DOHH2 (cell line): ENCODE data around the gene DHRS7C.
A peak's percentile ranks its signal among the peaks of the same experiment; 100 is the strongest.

ENCODE experiments used
- H3F3A ChIP-seq: fragments of 200-600 bp; sonication (generic), shearing (Covaris generic); 2 replicates; pipeline ENCODE4 v1.6.0; 2016; ENCODE audit warnings: antibody characterized with exemption, mild to moderate bottlenecking; ENCODE audit not compliant: control insufficient read depth, insufficient read depth
- H3K27ac ChIP-seq: fragments of 200-600 bp; sonication (generic); 2 replicates; pipeline ENCODE4 v1.5.1; 2014; ENCODE audit warnings: low read depth, mild to moderate bottlenecking, low read length, moderate library complexity
- H3K27me3 ChIP-seq: fragments of 200-600 bp; sonication (generic); 2 replicates; pipeline ENCODE4 v1.6.1; 2014; ENCODE audit warnings: mild to moderate bottlenecking, low read length, mixed read lengths; ENCODE audit not compliant: control insufficient read depth
- H3K36me3 ChIP-seq: fragments of 200-600 bp; sonication (generic); 2 replicates; pipeline ENCODE4 v1.6.1; 2014; ENCODE audit warnings: mild to moderate bottlenecking, low read length, moderate library complexity, mixed read lengths; ENCODE audit not compliant: control insufficient read depth
- H3K4me1 ChIP-seq: fragments of 200-600 bp; sonication (generic); 2 replicates; pipeline ENCODE4 v1.6.1; 2014; ENCODE audit warnings: mild to moderate bottlenecking, low read length, mixed read lengths; ENCODE audit not compliant: control insufficient read depth
- H3K4me2 ChIP-seq: fragments of 200-600 bp; sonication (generic); 2 replicates; pipeline ENCODE4 v1.6.0; 2014; ENCODE audit warnings: mild to moderate bottlenecking, low read length, moderate library complexity
- H3K4me3 ChIP-seq: fragments of 200-600 bp; sonication (generic); 2 replicates; pipeline ENCODE4 v1.5.1; 2014; ENCODE audit warnings: mild to moderate bottlenecking, low read length, mixed read lengths
- H3K79me2 ChIP-seq: fragments of 200-600 bp; sonication (generic); 2 replicates; pipeline ENCODE4 v1.6.1; 2014; ENCODE audit warnings: mild to moderate bottlenecking, low read length, mixed read lengths; ENCODE audit not compliant: control insufficient read depth
- H3K9me2 ChIP-seq: fragments of 200-600 bp; sonication (generic); replicated peaks from 2 replicates; pipeline ENCODE4 v1.6.1; 2014; ENCODE audit warnings: mild to moderate bottlenecking, low read length, mixed read lengths; ENCODE audit not compliant: control insufficient read depth
- H3K9me3 ChIP-seq: fragments of 200-600 bp; sonication (generic); 2 replicates; pipeline ENCODE4 v1.6.1; 2014; ENCODE audit warnings: antibody characterized with exemption, low read length, mixed read lengths; ENCODE audit not compliant: control insufficient read depth, insufficient read depth
- H4K20me1 ChIP-seq: fragments of 200-600 bp; sonication (generic); 2 replicates; pipeline ENCODE4 v1.6.0; 2014; ENCODE audit warnings: low read depth, mild to moderate bottlenecking, antibody characterized with exemption, low read length, moderate library complexity; ENCODE audit not compliant: control insufficient read depth, insufficient read depth
- EZH2phosphoT487 ChIP-seq: fragments of 200-600 bp; sonication (generic); IDR thresholded peaks from 2 replicates; pipeline ENCODE4 v1.6.1; 2017; ENCODE audit warnings: borderline replicate concordance, mild to moderate bottlenecking, antibody characterized with exemption, low read length, moderate library complexity, mixed read lengths
- TF ChIP-seq, protein P1 (sequence below): fragments of 200-600 bp; sonication (generic); IDR thresholded peaks from one replicate; pipeline ENCODE4 v1.5.1; 2014; ENCODE audit warnings: antibody characterized with exemption, mild to moderate bottlenecking, low read depth, low read length; ENCODE audit not compliant: poor library complexity, severe bottlenecking

The DHRS7C gene

DNA sequence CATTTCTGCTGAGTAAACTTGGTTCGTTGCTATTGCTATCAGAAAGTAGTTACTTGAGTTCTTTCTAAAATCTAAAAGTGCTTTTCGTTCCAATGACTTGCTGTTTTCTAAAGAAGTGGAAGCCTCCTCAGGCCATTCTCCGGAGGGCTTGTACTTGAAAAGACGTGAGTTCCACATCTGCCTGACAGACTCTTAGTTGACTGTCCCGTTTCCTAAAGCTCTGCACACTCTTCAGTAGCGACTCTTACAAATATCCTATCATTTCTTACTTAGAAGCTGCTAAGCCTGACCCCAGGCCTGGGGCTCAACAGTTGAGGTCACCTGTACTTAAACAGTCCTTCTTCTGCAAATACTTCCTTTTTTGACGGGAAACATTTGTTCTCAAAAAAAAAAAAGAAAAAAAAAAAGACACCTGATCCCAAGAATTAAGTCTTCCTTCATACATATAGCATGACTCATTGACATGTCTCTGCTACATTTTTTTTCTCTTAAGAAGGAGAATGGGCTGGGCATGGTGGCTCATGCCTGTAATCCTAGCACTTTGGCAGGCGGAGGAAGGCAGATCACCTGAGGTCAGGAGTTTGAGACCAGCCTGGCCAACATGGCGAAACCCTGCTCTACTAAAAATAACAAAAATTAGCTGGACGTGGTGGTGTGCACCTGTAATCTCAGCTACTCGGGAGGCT is 61.5 kb downstream of the DHRS7C start:
- no peaks in the 10 kb centered on the region for H3K36me3 ChIP-seq
- no peaks in the 10 kb centered on the region for H3K4me1 ChIP-seq
- H3K4me3 ChIP-seq = no peak overlapping the region
- no peaks in the 10 kb centered on the region for H3K9me2 ChIP-seq
- peaks cover 6% of the 10 kb centered on the region; the same call in 1 of the 2 replicates for H3K27me3 ChIP-seq
- H3K79me2 ChIP-seq = no peaks in the 10 kb centered on the region
- H4K20me1 ChIP-seq = no peaks in the 10 kb centered on the region
- no peak overlapping the region for H3K27ac ChIP-seq
- H3K9me3 ChIP-seq = no peaks in the 10 kb centered on the region
- no peak overlapping the region for H3K4me2 ChIP-seq
- H3F3A ChIP-seq = no peaks in the 10 kb centered on the region
- TF ChIP-seq EZH2phosphoT487 = no peak
- TF ChIP-seq, protein P1, sequence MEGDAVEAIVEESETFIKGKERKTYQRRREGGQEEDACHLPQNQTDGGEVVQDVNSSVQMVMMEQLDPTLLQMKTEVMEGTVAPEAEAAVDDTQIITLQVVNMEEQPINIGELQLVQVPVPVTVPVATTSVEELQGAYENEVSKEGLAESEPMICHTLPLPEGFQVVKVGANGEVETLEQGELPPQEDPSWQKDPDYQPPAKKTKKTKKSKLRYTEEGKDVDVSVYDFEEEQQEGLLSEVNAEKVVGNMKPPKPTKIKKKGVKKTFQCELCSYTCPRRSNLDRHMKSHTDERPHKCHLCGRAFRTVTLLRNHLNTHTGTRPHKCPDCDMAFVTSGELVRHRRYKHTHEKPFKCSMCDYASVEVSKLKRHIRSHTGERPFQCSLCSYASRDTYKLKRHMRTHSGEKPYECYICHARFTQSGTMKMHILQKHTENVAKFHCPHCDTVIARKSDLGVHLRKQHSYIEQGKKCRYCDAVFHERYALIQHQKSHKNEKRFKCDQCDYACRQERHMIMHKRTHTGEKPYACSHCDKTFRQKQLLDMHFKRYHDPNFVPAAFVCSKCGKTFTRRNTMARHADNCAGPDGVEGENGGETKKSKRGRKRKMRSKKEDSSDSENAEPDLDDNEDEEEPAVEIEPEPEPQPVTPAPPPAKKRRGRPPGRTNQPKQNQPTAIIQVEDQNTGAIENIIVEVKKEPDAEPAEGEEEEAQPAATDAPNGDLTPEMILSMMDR = no peak

DNA sequence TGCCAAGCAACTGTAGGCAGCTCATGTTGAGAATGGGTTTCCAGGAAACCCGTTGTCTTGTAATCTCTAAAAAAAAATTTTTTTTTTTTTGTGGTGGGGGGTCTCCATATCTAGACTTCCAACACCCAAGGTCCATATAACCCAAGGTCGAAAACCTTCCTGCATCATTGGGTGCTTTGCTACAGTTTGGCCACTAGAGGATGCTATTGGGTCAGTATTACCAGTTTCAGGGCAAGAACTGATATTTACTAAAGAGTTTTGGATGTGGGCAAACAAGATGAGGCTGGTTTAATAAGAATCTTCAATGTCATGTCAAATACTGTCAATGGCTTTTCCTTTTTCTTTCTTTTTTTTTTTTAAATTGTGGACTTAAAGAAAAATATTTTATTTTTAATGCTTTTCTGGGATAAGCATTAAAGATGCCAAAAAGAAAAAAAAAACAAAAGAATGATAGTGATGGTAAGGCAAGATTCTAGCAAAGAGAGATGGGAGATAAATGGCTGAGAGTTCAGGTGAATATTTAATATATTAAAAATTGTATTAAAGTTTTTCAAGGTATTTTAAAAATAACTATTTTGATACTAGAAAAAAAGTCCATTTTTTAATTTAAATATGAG is 62.2 kb downstream of the DHRS7C start:
- TF ChIP-seq, protein P1 = peak; percentile 82
- TF ChIP-seq EZH2phosphoT487 = no peak
- Histone ChIP-seq H3K4me1 (no peaks in the 10 kb centered on the region), H3K27me3 (peaks cover 6% of the 10 kb centered on the region; the same call in 1 of the 2 replicates), H3K9me2 (no peaks in the 10 kb centered on the region), H3K4me2 (no peak overlapping the region), H3K27ac (no peak overlapping the region), H3K79me2 (no peaks in the 10 kb centered on the region), H4K20me1 (no peaks in the 10 kb centered on the region), H3K36me3 (no peaks in the 10 kb centered on the region), H3K9me3 (no peaks in the 10 kb centered on the region), H3F3A (no peaks in the 10 kb centered on the region), H3K4me3 (no peak overlapping the region)

DNA sequence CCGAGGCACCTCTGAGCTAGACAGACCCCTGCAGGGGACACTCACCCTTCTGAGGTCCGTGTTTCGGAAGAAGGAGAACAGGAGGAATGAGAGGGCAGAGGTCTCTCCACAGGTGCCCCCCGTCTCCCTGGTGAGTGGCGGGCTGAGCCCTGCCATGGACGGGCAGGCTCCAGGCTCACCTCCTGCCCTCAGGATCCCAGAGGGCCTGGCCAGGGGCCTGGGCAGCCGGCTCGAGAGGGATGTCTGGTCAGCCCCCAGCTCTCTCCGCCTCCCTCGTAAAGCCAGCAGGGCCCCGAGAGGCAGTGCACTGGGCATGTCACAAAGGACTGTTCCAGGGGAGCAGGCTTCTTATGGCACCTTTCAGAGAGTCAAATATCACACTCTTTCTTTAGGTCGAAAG is 62.8 kb downstream of the DHRS7C start:
- Histone ChIP-seq H3K27me3 (peaks cover 6% of the 10 kb centered on the region; the same call in 1 of the 2 replicates), H3K4me1 (no peaks in the 10 kb centered on the region), H3F3A (no peaks in the 10 kb centered on the region), H3K79me2 (no peaks in the 10 kb centered on the region), H4K20me1 (no peaks in the 10 kb centered on the region), H3K9me2 (no peaks in the 10 kb centered on the region), H3K9me3 (no peaks in the 10 kb centered on the region), H3K4me2 (no peak overlapping the region), H3K36me3 (no peaks in the 10 kb centered on the region), H3K27ac (no peak overlapping the region), H3K4me3 (no peak overlapping the region)
- TF ChIP-seq, protein P1 = no peak
- no peak for TF ChIP-seq EZH2phosphoT487
